T-helper 1 cell treated with Interleukin-12 subunit alpha and Interleukin-12 subunit beta and Interleukin-4 antibody, amounts not matched to agents 30 ng/mL and 1 ng/mL, for 36 hours (primary cell): ENCODE data around the gene HADHB. TPM values are rescaled to one million over a fixed set of nuclear protein-coding genes. Genes with fewer than 3 reads are reported as not detected.
"Not testable (repeated sequence)": the region's sequence is repeated elsewhere in the genome, so short reads cannot be mapped to it uniquely, and the experiment has no call there.

Experiments used
- intact Hi-C: fragments of 100-400 bp; cut with micrococcal nuclease; formaldehyde crosslinking; loops from one replicate; pipeline ENCODE4 v1.15.1; 2024
- total RNA-seq: library from RNA; stranded (reverse); gene quantifications from 2 replicates; pipeline ENCODE4 v1.2.3, GENCODE V29; 2022

Gene HADHB
- total RNA-seq, 1 donor from 2014 or later, result 71.8 TPM

DNA sequence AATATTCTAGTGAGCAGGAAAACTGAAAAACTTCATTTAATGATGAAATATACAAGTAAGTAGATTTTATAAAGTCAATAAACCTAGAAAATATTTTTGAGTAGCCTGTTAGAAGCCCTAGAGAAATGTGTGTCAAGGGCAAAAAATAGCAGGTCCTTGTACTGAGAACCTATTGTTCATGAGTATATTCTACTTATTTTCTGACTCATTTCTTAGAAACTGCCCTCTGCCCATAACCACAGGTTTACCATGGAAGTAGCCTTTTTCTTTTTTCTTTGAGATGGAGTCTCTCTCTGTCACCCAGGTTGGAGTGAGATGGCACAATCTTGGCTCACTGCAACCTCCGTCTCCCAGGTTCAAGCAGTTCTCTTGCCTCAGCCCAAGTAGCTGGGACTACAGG lies 81.8 kb downstream of the HADHB start:
- intact Hi-C loops, result no loop called here

GRCh38 chr2:26327291-26328272 lies 82.8 kb downstream of the HADHB start:
- intact Hi-C loops, result no loop called here

GRCh38 chr2:26329083-26329482 lies 84.3 kb downstream of the HADHB start:
- intact Hi-C loops, result not testable (repeated sequence)

DNA sequence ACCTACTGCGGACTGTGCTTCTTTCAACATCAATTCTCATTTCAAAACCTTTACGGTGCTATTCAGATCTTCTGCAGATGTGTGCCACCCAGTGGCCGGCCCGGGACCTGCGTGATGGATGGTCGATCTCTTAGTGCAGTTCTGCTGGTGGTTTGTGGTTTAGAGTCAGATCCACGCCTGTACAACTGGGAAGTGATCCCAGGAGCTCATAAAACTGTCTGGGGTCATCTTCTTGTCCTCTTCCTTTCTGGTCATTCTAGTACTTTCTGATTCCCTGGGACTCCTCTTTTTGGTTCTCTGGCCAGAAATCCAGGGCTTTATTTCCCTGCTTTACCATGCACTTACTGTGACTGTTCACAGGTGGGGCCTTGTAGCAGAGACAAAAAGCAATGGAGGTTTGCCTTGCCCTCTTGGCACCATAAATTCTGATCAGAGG lies 85.4 kb downstream of the HADHB start:
- intact Hi-C loops, result loop anchor here (1.0 to 2.0 kb wide), 10 partner anchors 15 to 379 kb away; partner anchors contain the start of genes HADHA and HADHB

GRCh38 chr2:26330604-26331003 lies 85.9 kb downstream of the HADHB start:
- intact Hi-C loops, result loop anchor here (1.0 to 2.0 kb wide), 10 partner anchors 15 to 379 kb away; partner anchors contain the start of genes HADHA and HADHB

- intact Hi-C loops, result loop anchor here (2.0 kb wide), 2 partner anchors 33 to 97 kb away; no protein-coding TSS in a partner anchor
Measured at GRCh38 chr2:26331321-26331720, 86.6 kb downstream of the HADHB start.

GRCh38 chr2:26333293-26333692 lies 88.6 kb downstream of the HADHB start:
- intact Hi-C loops, result no loop called here

GRCh38 chr2:26335231-26335630 lies 90.5 kb downstream of the HADHB start:
- intact Hi-C loops, result no loop called here

DNA sequence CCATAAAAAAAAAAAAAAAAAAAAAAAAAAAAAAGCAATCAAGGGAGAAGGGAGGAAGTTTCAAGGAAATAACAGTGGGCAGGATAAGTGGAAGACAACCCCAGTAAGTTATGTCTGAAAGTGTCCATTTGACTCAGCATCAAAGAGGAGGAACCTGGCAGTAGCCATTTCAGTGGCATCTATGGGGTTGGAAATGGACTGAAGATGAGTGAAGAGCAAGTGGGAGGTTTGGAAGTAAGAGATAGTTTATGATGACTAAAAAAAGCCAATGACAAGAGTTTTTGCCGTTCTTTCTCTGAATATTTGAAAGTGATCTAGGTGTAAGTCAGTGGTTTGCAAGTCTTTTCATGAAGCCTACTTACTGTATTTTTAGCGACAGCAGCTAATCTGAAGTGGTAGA lies 92.0 kb downstream of the HADHB start:
- intact Hi-C loops, result no loop called here

GRCh38 chr2:26337298-26337697 lies 92.6 kb downstream of the HADHB start:
- intact Hi-C loops, result no loop called here

Other genes starting within 250 kb of the HADHB start
- gene RAB10, start 210.9 kb upstream of the HADHB start, total RNA-seq, result 117 and 126 TPM in 2 replicates
- 4.6 and 6.1 TPM in 2 replicates for gene GAREM2, start 71.9 kb upstream of the HADHB start, total RNA-seq
- 101 and 105 TPM in 2 replicates for gene HADHA, start 307 bp upstream of the HADHB start, total RNA-seq
- 37.0 and 37.2 TPM in 2 replicates for gene SELENOI, start 101.2 kb downstream of the HADHB start, total RNA-seq
- 2.8 and 3.9 TPM in 2 replicates for gene ADGRF3, start 101.8 kb downstream of the HADHB start, total RNA-seq
- not detected in 2 replicates for gene DRC1, start 157.0 kb downstream of the HADHB start, total RNA-seq
- gene OTOF, start 233.2 kb downstream of the HADHB start, total RNA-seq, result 13.9 and 14.4 TPM in 2 replicates